HG02973 (cell line): Measurements from ENCODE around the gene C1S.
A peak's percentile ranks its signal among the peaks of the same experiment; 100 is the strongest.
"Not testable (repeated sequence)": the region's sequence is repeated elsewhere in the genome, so short reads cannot be mapped to it uniquely, and the experiment has no call there.

ENCODE experiments used
- ATAC-seq: cut with Tn5 transposase; IDR thresholded peaks from one replicate; pipeline ENCODE4 v1.9.1; 2021; ENCODE audit warnings: moderate library complexity; ENCODE audit not compliant: unreplicated experiment

C1S gene

DNA sequence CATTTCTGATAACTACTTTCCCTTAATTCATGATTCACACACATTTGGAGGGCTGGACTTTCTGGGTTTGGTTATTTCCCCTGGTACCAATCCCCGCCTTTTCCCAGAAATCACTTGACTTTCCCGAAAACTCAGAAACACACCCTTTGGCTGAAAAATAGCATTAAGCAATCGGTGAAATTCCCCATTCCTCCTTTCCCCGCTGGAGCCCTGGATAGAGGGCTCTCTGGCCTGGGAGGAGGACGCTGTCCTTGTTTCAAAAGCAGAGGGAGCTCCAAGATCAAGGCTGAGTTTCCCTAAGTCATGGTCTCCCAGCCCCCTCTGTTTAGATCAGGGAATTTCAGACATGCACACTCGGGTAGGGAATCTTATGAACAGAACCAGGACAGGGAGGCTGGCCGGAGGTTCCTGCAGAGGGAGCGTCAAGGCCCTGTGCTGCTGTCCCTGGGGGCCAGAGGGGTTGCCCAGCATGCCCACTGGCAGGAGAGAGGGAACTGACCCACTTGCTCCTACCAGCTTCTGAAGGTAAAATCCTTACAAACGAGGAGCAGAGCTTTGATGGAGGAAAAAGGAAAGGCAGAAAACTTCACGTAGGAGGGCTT is at the start of gene C1S:
TSS of gene C1S (plus strand) at position 366 of the 602 bp plus-strand sequence. CDS start 1,195 bp downstream, outside the sequence.
- ATAC-seq: no peak

DNA sequence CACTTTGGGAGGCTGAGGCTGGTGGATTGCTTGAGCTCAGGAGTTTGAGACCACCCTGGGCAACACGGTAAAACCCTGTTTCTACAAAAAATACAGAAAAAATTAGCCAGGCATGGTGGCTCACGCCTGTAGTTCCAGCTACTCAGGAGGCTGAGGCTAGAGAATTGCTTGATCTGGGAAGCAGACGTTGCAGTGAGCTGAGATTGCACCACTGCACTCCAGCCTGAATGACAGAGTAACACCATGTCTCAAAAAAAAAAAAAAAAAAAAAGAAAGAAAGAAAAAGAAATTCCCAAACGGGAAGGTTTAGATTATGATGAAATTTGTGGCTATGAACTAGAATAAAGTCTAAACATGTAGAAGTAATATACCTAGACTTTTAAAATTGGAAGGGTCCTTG is 49.1 kb upstream of the C1S start:
- ATAC-seq: not testable (repeated sequence)

DNA sequence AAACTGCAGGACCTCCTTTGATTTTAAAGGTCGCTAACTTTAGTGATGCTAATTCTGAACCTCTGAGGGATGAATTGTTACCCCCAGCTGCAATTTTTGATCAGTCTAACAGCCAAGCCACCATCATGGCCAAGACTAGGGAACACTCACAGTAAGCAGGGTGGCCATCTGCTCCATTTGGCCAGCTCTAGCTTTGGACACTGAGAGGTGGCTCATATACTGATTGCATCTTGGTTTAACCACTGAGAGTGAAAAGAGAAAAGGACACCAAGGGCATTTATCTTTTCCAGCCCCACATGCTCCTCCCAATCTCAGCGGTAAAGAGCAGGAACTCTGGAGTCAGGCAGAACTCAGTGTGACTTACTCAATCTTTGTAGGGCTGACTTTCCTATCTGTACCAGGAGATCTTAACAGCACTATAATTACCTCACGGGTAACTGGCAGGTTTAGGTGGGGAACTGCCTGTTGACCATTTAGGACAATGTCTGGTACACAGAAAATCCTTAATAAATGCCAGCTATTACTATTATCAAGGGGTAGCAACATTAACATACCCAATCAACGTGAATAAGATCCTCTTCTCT is 48.4 kb upstream of the C1S start:
- no peak for ATAC-seq

DNA sequence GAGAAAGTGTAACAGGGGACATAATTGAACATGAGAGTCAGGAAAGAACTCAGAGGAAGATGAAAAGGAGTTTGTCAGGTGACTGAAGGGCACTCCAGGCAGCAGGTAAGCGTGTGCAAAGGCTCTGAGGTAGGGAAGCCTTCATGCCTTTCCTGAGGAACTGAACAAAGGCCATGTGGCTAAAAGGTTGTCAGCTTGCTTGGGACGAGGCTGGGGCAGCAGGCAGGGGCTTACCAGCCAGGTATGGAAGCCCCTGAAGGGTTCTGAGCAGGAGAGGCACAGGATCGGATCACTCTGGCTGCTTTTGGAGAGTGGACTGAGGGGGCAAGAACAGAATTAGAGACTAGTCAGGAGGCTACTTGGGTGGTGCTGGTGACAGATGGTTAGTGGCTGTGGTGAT is 47.4 kb upstream of the C1S start:
- no peak for ATAC-seq

DNA sequence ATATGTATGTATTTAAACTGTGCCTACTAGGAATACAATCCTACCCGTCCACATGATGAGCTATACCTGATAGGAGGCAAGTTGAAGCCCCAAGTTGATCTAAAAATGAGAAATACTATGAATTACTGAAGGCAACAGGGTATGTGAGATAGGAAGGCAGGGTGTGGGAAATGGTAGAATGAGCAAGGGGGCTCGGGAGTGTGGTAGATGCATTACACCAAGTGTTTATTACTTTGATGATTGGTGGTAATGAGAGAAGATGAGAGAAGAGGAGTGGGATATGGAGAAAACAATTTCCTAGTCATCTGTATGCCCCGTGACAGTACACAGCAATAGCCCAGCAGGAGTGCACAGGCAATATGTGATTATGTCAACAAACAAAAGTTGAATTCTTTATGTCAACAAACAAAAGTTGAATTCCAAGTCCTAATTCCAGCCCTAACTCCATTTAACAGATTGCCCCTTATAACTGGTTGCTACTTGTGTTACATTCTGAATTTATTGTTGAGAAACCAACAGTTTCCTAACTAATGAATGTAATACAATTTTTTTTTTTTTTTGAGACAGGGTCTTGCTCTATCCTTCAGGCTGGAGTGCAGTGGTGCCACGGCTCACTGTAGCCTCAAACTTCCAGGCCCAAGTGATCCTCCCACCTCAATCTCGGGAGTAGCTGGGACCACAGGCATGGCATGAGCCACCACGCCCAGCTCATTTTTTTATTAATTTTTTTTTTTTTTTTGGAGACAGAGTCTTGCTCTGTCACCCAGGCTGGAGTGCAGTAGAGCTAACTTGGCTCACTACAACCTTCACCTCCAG is 44.8 kb upstream of the C1S start:
- ATAC-seq: no peak

DNA sequence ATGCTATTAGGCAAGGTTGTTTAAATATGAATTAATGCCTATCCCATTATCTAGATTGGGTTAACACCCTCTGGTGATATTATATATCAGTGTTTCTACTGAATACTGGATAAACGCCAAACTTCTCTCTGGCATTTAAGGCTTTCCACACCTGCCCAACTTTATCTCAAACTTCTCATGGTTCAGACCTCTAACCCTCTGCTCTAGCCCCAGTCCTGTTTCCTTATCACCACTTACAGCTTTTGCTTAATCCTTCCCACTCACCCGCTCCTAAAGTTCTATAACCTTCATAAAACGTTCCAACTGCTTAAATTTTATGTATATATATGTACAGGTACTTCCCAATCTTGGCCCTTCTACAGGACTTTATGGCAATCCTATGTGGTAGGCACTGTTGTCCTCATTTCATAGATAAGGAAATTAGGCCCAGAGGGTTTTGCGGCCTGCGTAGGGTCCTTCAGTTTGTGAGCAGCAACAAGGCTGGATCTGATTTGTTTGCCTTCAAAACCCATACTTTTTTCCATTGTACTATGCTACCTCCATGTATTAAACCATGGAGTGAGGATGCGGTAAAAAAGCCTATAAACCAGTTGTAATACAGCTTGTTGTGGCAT is 43.5 kb upstream of the C1S start:
- no peak for ATAC-seq

DNA sequence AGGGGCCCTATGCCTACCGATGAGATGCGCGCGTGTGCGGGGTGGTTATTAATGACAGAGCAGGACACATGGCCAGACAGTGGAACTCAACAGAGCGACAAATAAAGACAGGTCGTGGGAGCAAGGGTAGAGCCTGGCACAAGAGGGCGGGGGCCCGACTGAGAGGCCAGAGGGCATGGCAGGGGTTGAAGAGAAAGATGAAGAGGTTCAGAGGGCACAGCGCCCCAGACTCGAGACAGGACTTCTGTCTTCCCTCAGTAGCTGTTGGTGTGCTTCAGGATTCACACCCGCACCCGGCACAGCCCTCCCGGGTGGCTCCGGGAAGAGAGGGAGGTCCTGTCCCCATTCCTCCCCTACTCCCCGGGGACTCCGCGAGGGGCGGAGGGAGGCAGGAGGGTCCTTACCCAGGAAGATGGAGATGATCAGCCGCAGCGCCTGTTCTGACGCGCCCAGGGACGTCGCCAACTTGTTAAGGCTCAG is 42.6 kb upstream of the C1S start:
- no peak for ATAC-seq

DNA sequence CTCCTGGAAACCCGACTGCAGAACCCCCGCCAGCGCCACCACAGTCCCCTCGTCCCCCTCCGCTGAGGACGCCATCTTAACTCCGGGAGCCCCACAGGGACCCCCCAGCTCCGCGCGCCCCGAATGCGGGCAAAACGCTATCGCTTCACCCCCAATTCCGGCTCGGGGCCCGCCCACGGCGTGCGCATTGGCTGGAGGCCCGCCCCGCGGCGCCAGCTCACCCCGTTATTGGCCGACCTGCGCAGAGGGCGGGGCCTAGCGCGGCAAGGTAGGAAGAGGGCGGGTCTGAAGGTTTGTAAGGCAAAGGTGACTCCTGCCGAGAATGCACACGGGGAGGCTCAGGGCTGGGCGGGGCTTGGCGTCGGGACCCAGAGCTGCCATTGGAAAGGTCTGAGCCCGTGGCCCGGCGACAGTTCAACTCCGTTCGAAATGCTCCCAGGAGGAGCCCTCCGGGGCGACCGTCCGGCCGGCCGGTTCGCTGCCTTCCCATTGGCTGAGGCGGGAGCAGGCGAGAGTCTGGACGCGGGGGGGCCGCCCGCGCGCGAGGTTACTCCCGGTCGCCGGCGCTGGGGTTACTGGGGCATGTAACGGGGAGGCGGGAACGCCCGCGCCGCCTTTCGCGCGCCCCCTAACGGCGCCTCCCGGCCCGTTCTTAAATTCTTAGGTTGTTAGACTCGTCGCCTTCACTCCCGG is 42.0 kb upstream of the C1S start, which contains the start of gene LPCAT3:
TSS of gene LPCAT3 (minus strand) at position 127 of the 693 bp plus-strand sequence. CDS start at position 75, 52 bp downstream.
- peak; percentile 90 for ATAC-seq

DNA sequence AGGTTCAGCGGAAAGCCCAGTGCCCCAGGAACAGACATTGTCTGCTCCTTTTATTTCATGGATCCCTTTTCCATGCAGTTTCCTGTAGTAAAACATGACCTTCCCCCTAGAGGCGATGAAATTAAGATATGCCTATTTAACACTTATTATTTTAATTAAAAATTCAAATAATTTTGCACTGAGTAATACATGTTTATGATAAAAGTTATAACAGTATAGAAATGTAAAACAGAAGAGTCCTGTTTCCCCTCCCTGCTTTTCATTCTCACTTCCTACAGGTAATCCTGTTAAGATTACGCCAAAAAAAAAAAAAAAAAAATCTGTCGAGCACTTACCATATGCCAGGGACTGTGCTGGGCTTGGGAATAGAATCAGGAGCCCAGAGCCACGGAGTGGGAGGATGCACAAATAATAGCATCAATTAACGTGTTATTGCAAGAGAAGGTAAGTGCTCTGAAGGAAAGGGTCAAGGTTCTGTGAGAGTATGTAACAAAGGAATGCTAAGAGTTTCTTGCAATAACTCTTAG is 41.4 kb upstream of the C1S start:
- ATAC-seq: no peak

DNA sequence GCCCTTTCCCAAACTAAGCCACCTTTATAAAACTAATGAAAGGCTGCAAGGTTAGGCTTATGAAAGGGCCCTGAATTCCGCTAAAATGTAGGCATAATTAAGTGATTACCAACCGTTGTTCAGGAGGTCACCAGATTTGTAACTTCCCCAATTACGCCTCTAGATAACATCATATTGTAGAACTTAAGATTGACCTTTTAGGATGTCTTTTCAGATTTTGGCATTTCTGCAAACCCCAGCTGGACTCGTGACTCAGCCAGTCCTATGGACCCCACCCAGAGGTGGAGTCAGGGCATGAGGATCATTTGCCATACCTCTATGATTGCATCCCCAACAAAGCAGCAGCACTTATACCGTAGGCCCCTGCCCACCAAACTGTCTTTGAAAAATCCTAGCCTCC is 38.6 kb upstream of the C1S start:
- ATAC-seq: no peak

DNA sequence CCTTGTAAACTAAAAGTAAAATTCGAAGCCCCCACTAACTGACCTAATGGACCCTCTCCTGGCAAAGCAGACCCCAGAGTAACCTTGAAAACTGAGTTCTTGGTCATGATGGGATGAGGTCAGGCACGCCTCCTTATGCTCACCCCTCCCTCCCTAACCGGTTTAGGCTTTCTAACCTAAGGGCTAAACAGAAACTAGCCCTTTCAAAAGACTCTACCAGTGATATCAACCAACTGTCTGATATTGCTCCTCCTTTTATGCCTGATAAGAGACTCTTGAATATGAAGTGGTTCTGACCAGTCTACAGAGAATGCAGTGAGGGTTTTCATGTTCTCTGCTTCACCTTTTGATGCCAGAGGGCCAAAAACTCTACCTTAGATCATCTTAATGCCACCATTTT is 37.4 kb upstream of the C1S start:
- ATAC-seq: no peak

DNA sequence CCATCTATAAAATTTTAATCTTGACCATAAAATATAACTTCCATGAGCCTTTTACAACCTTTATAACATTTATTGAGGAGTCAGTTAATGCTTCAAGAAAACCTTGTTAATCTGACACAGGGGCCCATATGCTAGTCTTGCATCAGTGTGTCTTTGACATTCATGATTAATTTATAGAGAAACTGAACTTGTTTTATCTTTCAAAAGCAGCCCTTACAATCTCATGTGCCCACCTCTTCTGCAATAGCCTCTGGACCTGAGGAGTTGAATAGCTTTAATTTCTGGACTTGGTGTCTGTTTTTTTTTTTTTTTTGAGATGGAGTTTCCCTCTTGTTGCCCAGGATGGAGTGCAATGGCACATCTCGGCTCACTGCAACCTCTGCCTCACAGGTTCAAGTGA is 33.7 kb upstream of the C1S start:
- ATAC-seq: no peak

DNA sequence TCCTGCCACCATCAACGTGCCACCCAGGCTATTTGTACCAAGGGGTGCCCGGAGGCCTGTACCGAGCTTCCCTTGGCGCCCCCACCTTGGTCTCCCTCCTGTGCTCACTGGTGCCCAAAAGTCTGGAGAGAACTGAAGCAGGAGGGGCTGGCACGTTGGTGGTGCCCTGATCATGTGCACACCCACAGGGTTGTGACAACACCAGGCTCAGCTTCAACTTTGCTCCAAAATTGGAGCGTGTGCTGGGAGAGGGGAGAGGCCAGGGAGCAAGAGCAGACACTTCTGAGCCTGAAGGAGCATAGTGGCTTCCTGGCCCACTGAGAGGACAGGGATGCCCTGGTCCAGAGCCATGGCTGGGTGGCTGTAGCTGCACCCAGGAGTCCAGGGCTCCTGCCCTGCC is 29.2 kb upstream of the C1S start:
- ATAC-seq: no peak

DNA sequence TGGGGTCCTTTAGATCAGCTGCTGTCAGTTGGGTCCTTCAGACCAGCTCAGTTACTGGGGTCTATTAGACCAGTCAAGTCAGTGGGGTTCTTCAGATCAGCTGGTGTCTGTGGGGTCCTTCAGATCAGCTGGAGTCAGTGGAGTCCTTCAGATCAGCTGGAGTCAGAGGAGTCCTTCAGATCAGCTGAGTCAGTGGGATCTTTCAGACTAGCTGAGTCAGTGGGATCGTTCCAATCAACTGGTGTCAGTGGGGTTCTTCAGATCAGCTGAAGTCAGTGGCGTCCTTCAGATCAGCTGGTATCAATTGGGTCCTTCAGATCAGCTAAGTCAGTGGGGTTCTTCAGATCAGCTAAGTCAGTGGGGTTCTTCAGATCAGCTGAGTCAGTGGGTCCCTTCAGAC is 27.5 kb upstream of the C1S start:
- ATAC-seq: no peak

DNA sequence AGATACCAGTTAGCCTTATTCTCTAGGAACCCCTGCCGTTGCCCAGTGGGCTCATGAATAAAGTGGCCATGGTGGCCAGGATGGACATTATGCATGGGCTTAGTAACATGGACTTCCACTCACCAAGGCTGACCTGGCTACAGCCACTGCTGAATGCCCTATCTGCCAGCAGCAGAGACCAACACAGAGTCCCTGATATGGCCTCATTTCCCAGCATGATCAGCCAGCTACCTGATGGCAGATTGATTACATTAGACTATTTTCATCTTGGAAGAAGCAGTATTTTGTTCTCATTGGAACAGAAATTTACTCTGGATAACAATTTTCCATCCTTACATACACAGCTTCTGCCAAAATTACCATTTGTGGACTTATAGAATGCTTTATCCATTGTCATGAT is 26.1 kb upstream of the C1S start:
- no peak for ATAC-seq

DNA sequence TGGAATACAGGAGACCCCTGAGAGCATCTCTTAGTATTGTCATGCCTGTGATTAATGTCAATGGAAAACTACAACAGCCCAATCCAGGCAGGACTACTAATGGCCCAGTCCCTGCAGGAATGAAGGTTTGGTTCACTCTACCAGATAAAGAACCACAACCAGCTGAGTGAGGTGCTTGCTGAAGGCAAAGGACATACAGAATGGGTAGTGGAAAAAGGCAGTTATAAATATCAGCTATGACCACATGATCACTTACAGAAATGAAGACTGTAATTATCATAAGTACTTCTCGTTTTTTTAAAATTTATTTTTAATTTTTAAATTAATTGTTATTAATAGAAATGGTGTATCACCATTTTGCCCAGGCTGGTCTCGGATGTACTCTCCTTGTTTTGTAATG is 25.1 kb upstream of the C1S start:
- ATAC-seq: no peak

DNA sequence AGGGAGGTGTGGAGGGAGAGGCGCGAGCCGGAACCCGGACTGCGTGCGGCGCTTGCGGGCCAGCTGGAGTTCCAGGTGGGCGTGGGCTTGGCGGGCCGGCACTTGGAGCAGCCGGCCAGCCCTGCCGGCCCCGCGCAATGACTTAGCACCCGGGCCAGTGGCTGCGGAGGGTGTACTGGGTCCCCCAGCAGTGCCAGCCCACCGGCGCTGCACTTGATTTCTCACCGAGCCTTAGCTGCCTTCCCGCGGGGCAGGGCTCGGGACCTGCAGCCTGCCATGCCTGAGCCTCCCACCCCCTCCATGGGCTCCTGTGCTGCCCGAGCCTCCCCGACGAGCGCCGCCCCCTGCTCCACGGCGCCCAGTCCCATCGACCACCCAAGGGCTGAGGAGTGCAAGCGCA is 23.1 kb upstream of the C1S start:
- not testable (repeated sequence) for ATAC-seq

DNA sequence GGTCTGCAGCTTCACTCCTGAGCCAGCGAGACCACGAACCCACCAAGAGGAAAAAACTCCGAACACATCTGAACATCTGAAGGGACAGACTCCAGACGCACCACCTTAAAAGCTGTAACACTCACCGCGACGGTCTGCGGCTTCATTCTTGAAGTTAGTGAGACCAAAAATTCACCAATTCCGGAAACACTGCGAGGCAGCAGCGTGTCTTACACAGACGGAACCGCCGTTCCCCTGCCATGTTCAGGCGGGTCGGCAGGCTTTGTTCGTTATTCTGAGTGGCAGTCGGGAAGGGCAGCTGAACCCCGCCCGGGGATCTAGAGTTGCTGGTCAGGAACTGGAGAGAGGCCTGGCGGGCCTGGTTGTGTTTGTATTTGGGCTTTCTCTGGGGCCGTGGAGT is 21.9 kb upstream of the C1S start:
- no peak for ATAC-seq

DNA sequence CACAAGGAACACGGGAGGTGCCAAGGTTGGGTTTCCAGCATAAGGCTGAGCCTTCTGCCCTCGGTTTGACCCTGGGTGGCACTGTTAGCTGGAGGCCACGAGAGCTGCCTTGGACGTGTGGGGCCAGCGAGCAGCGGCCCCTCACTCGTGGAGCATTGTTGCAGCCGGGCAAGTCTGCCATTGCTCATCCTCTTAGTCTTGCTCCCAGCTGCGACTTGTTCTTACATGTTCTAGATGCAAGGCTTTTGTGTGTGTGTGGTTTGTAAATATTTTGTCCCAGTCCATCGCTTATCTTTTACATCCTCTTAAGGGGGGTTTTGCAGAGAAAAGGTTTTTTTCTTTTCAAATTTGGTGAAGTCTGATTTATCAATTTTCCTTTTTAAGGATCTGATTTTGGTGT is 21.1 kb upstream of the C1S start:
- no peak for ATAC-seq

DNA sequence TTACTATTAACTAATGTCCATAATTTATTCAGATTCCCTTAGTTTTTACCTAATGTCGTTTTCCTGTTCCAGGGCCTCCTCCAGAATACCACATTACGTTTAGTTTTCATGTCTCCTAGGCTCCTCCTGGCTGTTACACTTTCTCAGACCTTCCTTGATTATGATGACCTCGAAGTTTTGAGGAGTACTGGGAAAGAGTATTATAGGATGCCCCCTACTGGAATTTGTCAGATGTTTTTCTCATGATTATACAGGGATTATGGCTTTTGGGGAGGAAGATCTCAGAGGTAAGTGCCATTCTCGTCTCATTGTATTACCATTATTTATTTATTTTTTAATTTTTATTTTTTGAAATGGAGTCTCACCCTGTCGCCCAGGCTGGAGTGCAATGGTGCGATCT is 17.7 kb upstream of the C1S start:
- ATAC-seq: no peak

DNA sequence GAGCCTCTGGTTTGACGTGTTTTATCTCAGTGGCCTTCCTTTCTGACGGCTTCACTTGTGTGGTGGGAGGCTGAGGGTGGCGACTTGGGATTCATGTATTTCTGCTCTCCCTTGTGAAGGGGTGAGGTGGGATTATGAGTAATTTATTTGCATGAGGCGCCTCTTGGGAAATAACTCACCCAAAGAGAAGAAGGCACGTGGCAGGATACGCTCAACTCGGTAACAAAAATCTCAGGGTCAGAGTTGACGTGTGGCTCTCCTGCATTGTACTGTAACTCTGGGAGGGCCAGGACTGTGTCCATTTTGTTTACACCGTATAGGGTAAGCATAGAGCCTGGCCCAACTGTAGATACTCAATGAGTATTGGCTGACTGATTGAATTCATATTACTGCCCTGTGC is 14.6 kb upstream of the C1S start:
- no peak for ATAC-seq
